Smooth muscle cell of the brain vasculature (primary cell): ENCODE results near the gene THSD7A.

ENCODE experiments used
- DNase-seq: peaks from one replicate; pipeline ENCODE4 v3.0.0-alpha.2; 2012; ENCODE audit warnings: low read depth, low spot score

Gene THSD7A

DNA sequence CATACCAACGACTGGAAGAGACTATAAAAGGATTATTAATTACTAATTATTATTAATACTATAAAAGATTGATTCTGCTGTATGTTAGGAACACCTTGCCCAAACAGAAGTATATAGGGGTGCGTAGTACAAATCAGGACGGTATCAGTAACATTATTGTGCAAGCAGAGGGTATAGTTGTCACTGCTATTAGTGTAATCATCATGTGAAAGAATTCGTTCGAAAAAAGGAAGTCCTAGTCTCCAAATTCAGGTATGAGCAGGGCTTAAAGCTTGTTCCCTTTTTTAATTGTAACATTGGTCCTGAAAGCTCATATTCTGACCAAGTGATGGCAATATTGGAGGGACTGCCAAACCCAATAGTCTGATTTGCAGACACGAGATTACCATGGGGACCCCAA, 81.8 kb downstream of the THSD7A start:
- no peak for DNase-seq

- DNase-seq, result no peak
These were observed 82.4 kb downstream of the THSD7A start for GRCh38 chr7:11749629-11750028.

DNA sequence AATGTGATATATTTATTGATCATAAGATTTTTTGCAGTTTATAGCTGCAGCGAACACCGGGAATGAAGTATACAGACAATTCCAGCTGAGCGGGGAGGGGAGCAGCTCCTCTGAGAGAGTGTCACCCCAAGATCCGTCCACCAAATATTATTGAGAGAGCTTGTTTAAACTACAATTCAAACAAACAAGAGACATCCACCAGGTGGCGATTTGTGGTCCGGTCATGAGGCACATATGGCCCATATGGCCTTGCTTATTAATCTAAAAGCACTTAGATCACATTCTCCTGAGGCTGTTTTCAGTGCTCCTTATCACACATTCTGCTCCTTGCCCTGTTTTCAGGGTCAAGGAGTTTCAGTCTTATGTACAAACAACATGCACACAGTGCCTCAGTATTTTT, 83.1 kb downstream of the THSD7A start:
- no peak for DNase-seq

DNA sequence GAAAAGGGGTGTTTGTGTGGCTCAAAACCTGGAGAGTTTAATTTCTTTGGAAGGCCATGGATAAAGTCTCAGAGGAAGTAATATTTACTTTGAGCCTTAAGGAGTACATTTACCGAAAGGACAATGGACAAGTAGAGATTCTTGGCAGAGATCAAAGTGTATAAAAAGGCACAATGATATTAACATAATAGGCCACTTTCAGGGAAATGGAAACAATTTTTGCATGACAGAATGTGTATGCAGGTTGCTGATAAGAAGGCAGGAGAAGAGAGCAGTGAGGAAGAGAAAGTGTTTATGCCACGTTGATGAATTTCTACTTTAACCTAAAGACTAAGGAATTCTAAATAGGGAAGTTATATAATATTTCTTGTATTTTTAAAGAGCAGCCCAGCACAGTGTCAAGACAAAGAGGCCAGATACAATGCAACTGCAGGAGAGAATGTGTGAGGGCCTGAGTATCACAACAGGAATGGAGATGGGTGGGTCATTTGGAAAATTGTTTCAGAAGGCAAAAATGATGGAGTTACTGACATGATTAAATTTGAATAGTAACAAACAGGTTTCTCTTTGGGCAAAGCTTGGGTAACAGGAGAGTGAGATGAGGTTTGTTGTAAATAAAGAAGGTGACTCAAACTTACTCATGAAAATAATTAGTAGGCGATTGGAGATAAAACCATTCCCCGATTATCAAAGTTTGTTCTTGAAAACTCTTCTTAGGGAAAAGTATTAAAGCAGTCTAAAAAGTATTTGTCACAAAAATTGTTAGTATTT, 84.1 kb downstream of the THSD7A start:
- DNase-seq, result no peak

- no peak for DNase-seq
These were observed 85.4 kb downstream of the THSD7A start for GRCh38 chr7:11746591-11746990.

DNA sequence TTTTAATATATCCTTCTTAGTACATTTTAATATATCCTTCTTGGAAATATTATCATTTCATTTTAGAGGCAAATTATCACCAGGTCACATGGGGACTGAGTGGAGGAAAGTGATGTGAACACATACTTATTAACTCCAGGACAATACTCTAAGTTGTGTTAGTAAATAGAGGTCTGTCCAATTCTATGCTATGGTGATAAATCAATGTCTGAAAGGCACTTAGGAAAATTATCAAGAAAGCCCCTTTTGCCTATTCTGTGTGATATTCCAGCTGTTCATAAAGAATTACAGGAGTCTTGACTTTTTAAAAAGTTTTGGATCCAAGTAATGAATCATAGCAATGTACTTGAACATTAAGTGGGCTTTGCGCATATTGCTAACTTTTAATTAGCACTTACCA, 88.5 kb downstream of the THSD7A start:
- DNase-seq, result no peak

DNA sequence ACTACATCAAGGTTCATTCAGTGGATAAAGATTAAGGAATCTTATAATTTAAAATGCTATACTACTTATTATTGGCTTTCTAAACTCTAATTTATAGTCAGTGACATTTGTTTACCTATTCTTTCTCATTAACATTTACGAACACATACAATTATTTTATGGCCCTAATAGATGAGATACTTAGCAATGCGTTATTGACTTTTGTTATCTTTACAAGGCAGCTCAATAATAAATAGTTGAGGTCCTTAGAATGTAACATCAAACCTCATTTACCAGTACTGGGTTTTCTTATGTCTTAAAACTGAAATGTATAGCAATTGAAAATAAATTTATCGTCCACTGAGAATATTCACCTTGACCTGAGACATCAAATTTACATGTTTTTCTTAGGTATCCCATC, 89.0 kb downstream of the THSD7A start:
- no peak for DNase-seq

- DNase-seq, result no peak
These were observed 89.5 kb downstream of the THSD7A start for GRCh38 chr7:11742496-11742895.

GRCh38 chr7:11737723-11738122, 94.3 kb downstream of the THSD7A start:
- DNase-seq, result no peak

DNA sequence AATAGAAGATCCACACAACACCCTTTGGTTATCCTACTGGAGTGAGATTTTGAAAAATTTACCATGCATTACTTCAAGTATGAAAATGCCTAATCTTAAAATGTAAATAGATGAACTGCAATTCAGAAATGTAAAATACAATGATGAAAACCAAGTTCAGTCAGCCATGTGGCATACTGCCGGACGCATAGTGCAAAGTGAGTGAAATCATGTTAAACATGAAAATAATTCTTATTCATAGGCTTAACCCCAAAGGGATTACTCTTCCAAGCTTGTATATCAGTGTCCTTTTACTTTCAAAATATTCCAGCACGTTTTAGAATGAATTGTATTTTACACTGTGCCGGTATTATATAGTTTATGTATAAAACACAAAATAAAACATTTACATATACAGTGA, 99.8 kb downstream of the THSD7A start:
- DNase-seq, result no peak

GRCh38 chr7:11730725-11731124, 101.3 kb downstream of the THSD7A start:
- DNase-seq, result no peak

GRCh38 chr7:11727864-11728263, 104.1 kb downstream of the THSD7A start:
- no peak for DNase-seq

- DNase-seq, result peak; percentile 24
These were observed 105.2 kb downstream of the THSD7A start for GRCh38 chr7:11726794-11727155.

- DNase-seq, result no peak
These were observed 105.8 kb downstream of the THSD7A start for GRCh38 chr7:11726001-11726793.

- DNase-seq, result peak; percentile 20
These were observed 115.8 kb downstream of the THSD7A start for GRCh38 chr7:11716185-11716584.

GRCh38 chr7:11714676-11715075, 117.3 kb downstream of the THSD7A start:
- DNase-seq, result no peak

GRCh38 chr7:11714205-11714604, 117.8 kb downstream of the THSD7A start:
- DNase-seq, result no peak

DNA sequence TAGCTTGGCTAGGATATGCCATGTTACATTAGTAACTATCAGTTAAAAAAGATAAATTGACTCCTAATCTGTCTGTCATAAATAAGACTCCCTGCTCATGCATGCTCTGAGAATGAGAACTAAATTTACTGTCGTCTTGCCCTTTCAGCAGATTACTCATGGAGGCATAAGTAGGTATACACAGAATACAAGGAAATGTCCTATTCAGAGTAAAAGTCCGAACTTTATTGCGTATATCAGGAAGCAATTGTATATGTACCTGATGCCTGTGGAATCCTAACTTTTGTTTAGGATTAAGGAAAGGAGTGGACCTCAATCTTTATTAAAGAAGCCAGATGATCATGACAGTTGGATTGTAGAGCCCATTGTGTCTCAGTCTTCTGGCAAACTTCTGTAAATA, 118.6 kb downstream of the THSD7A start:
- DNase-seq, result no peak

- no peak for DNase-seq
These were observed 121.6 kb downstream of the THSD7A start for GRCh38 chr7:11710377-11710776.

GRCh38 chr7:11709196-11709595, 122.8 kb downstream of the THSD7A start:
- no peak for DNase-seq

- no peak for DNase-seq
These were observed 124.3 kb downstream of the THSD7A start for GRCh38 chr7:11707606-11708193.

GRCh38 chr7:11706666-11707605, 125.1 kb downstream of the THSD7A start:
- DNase-seq, result no peak
